HL-60 (cell line): ENCODE results near the gene KLHL22.

ENCODE experiments used
- DNase-seq, 2 experiments: peaks; one replicate each; pipeline ENCODE4 v3.0.0-alpha.2; 2010 to 2020; ENCODE audit warnings: low read depth in 1 of 2, low spot score in 1 of 2
- H3K27ac ChIP-seq: fragments of 250-450 bp; sonication (Bioruptor Pico); replicated peaks from 2 replicates; pipeline ENCODE4 v1.5.1; 2020; ENCODE audit warnings: mild to moderate bottlenecking, moderate library complexity
- H3K27me3 ChIP-seq: fragments of 250-450 bp; sonication (Bioruptor Pico); 2 replicates; pipeline ENCODE4 v1.5.1; 2021; ENCODE audit warnings: mild to moderate bottlenecking, moderate library complexity; ENCODE audit not compliant: insufficient read depth, poor library complexity, severe bottlenecking
- H3K4me3 ChIP-seq: replicated peaks from 2 replicates; pipeline ENCODE4 v1.5.1; 2011; ENCODE audit warnings: mild to moderate bottlenecking, control low read depth, low read length; ENCODE audit not compliant: insufficient read depth
- CTCF ChIP-seq: IDR thresholded peaks from one replicate; pipeline ENCODE4 v1.5.1; 2011; ENCODE audit warnings: low read length, control low read depth, inconsistent platforms; ENCODE audit not compliant: insufficient read depth
- GABPA ChIP-seq: IDR thresholded peaks from 2 replicates; pipeline ENCODE4 v1.6.1; 2012; ENCODE audit warnings: low read depth
- POLR2AphosphoS5 ChIP-seq: IDR thresholded peaks from 2 replicates; pipeline ENCODE4 v1.6.1; 2012; ENCODE audit warnings: low read depth
- REST ChIP-seq: IDR thresholded peaks from 2 replicates; pipeline ENCODE4 v1.6.1; 2012; ENCODE audit warnings: low read depth; ENCODE audit not compliant: insufficient replicate concordance
- SPI1 ChIP-seq: IDR thresholded peaks from 2 replicates; pipeline ENCODE4 v1.6.1; 2012; ENCODE audit warnings: low read depth, mild to moderate bottlenecking, borderline replicate concordance

KLHL22 gene

GRCh38 chr22:20432244-20432686 is 63.3 kb downstream of the KLHL22 start:
- H3K27ac ChIP-seq: no peak overlapping the region
- H3K27me3 ChIP-seq: peaks cover 76% of the 10 kb centered on the region
- no peak for DNase-seq
- no peak overlapping the region for H3K4me3 ChIP-seq
- no peak for TF ChIP-seq POLR2AphosphoS5
- TF ChIP-seq CTCF: no peak

DNA sequence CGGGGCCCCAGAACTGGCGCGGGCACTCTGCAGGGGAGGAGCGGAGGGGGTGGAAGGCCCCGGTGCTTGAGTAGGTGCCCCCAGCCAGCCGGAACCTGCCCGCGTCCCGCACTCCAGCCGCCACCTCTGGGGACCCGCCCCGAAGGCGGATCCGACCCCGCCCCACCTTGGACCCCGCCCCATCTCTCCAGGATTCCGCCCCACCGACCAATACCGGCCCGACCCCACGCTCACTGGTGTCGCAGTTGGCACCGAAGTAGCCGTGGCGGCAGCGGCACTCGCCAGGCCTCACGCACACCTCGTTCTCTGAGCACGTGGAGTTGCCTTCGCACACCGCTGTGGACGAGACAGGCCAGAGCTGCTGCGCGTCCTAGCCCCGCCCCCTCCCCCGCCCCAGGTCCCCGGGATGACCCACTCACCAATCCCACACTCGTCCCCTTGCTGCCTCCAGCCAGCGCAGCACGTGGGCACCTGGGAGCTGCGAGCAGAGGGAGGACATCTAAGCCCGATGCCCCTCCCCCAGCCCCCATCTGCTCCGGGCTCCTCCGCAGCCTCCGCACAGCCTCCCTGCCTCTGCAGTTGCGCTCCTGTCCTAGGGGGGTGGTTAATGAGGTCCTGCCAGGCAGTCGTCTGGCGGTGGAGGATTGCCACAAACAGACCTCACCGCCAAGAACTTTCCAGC is 63.9 kb downstream of the KLHL22 start:
- Histone ChIP-seq H3K27me3 (peaks cover 70% of the 10 kb centered on the region), H3K4me3 (no peak overlapping the region), H3K27ac (no peak overlapping the region)
- TF ChIP-seq GABPA (no peak), SPI1 (no peak), POLR2AphosphoS5 (no peak), REST (no peak), CTCF (no peak)
- DNase-seq: no peak

DNA sequence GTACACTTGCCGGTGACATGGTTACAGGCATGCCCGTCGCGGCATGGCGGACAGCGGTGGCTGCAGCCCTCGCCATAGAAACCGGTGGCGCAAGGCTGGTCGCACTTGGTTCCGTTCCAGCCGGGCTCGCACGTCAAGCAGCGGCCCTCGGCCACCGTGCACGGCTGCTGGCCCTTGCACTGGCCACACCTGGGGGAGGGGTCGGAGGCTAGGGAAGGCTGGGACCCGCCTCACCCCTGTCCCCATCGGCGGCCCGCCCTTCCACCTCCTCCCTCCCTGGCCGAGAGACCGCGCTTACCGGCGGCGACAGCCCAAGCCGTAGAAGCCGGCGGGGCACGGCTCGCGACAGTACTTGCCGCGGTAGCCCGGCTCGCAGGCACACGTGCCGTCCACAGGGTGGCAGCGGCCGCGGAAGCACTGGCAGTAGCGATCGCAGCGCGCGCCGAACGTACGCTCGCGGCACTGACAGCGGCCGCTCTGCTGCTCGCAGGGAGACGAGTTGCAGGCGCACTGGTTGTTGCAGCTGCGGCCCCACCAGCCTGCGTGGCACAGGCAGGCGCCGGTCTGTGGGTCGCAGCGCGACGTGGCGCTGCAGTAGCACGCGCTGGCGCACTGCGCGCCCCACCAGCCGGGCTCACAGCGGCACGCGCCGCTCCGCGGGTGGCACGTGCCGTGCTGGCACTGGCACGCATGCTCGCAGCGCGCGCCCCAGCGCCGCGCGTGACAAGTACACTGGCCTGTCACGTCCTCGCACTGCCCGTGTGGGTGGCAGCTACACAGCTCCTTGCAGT is 64.7 kb downstream of the KLHL22 start:
- peak overlapping the region; percentile 27 for H3K4me3 ChIP-seq
- H3K27me3 ChIP-seq: peaks cover 71% of the 10 kb centered on the region
- no peak for TF ChIP-seq CTCF
- TF ChIP-seq SPI1: no peak
- TF ChIP-seq GABPA: no peak
- peak; percentile 60 to 70 for DNase-seq
- H3K27ac ChIP-seq: no peak overlapping the region

DNA sequence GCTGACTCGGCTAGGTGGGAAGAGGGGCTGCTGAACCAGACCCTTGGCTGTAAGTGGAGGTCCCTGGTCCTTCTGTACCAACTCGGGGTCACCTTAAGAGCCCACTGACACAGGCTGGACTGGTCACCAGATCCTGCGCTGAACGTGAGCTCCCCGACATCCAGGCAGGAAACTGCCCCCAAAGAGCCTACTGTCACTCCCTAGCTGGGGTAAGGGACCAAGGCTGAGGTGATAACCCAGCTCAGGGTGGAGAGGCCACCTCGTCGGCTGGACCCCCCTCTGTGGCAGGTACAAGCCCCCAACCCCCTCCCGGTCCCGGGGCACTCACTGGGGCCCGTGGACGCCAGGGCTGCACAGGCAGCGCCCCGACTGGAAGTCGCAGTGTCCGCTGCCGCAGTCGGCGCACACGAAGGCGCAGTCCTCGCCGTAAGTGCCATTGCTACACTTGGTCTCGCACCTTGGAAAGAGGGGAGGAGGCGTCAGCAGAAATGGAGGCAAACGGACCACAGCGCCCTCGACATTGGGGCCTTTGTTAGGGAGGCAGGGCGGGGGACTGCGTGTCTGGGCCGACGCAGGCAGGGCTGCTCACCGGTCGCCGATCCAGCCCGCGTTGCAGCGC is 65.4 kb downstream of the KLHL22 start:
- H3K27ac ChIP-seq: no peak overlapping the region
- peaks cover 64% of the 10 kb centered on the region for H3K27me3 ChIP-seq
- TF ChIP-seq CTCF (no peak), SPI1 (no peak), GABPA (no peak), POLR2AphosphoS5 (no peak), REST (no peak)
- DNase-seq: no peak
- peak overlapping the region; percentile 27 for H3K4me3 ChIP-seq
